Heart right ventricle (tissue), 16 donors: ENCODE measurements around the gene FAM13A. TPM values are rescaled to one million over a fixed set of nuclear protein-coding genes. Genes with fewer than 3 reads are reported as not detected.
"Not testable (repeated sequence)": the region's sequence is repeated elsewhere in the genome, so short reads cannot be mapped to it uniquely, and the experiment has no call there.

Source experiments
- ATAC-seq, 8 donors: fragments of 200-7000 bp; cut with Tn5 transposase; one replicate each; pipeline ENCODE4 v1.9.1; 2020; ENCODE audit warnings: mild to moderate bottlenecking in 8 of 8, moderate library complexity in 8 of 8, moderate number of reproducible peaks in 1 of 8
- DNase-seq, 2 donors: peaks; one replicate each; pipeline ENCODE4 v3.0.0-alpha.2; 2020
- H3K27ac ChIP-seq, 10 donors: fragments of 200-600 bp; sonication (generic) in 2 of 10; one replicate each; pipeline versions ENCODE4 v1.5.0 to v1.8.0; 2020 to 2022; ENCODE audit warnings: mild to moderate bottlenecking in 3 of 10
- H3K27me3 ChIP-seq, 7 donors: fragments of 200-600 bp; one replicate each; pipeline ENCODE4 v1.8.0; 2021 to 2022; ENCODE audit warnings: mild to moderate bottlenecking in 2 of 7
- H3K36me3 ChIP-seq, 9 donors: fragments of 200-600 bp; sonication (generic) in 1 of 9; one replicate each; pipeline versions ENCODE4 v1.5.0 to v1.8.0; 2020 to 2022; ENCODE audit warnings: mild to moderate bottlenecking in 2 of 9
- H3K4me1 ChIP-seq, 9 donors: fragments of 200-600 bp; sonication (generic) in 1 of 9; one replicate each; pipeline versions ENCODE4 v1.5.0 to v1.8.0; 2020 to 2022; ENCODE audit warnings: mild to moderate bottlenecking in 4 of 9
- H3K4me3 ChIP-seq, 10 donors: fragments of 200-600 bp; sonication (generic) in 2 of 10; one replicate each; pipeline versions ENCODE4 v1.5.0 to v1.8.0; 2020 to 2022; ENCODE audit warnings: mild to moderate bottlenecking in 7 of 10, moderate library complexity in 2 of 10
- H3K9me3 ChIP-seq, 11 donors: fragments of 200-600 bp in 10 of 11; sonication (generic) in 2 of 11; one replicate each; pipeline versions ENCODE4 v1.5.0 to v1.8.0; 2013 to 2022; ENCODE audit warnings: mild to moderate bottlenecking in 2 of 11, control low read depth in 1 of 11, moderate library complexity in 1 of 11
- CTCF ChIP-seq, 9 donors: fragments of 200-600 bp; sonication (generic) in 2 of 9; IDR thresholded peaks; one replicate each; pipeline versions ENCODE4 v1.5.0 to v1.8.0; 2021 to 2022; ENCODE audit warnings: antibody characterized with exemption in 9 of 9, mild to moderate bottlenecking in 5 of 9, moderate library complexity in 1 of 9
- WGBS, 2 donors: extraction: QIAGEN DNeasy Blood & Tissue Kit; methylation state at CpG; one replicate each; pipeline ENCODE4 v1.1.7; 2013; ENCODE audit warnings: inconsistent platforms in 1 of 2; 5-methylcytosine and 5-hydroxymethylcytosine counted together
- intact Hi-C, 10 donors: fragments of 100-400 bp; cut with DNase I; formaldehyde crosslinking; loops; one replicate each; pipeline versions ENCODE4 v1.11.1 to v1.14.2; 2022
- polyA plus RNA-seq, 2 donors: library from polyadenylated mRNA; stranded (reverse); fragments of 200-250 nt; gene quantifications; one replicate each; pipeline ENCODE4 v1.2.3, GENCODE V29; 2013
- total RNA-seq, 10 donors: library from RNA; stranded (reverse); fragmentation: NEBNext Ultra II Directional in 3 of 10; extraction: Animal tissue kit (Norgen Biotek cat#: 25700) in 3 of 10; gene quantifications; one replicate each; pipeline versions ENCODE4 v1.2.1 to v1.2.4, GENCODE V29; 2021 to 2023
- donor health status: Arrhythmogenic right ventricular cardiomyopathy.
- donor health status: ischemic (EF 13 %, LVEDD 7.1; RV severe dilation, severe dysfunction).
- donor health status: healthy with polysubstance abuse.
- donor health status: DM: no; HTN: yes; CAD: no.
- donor health status: DM: no; HTN: no; CAD: no.
- donor health status: ischemic (EF 25% LVEDD 6.9; RV normal size, moderate dysfunction).
- donor health status: ischemic (EF 25% LVEDD 5.7; RV mildly dilated, moderate dysfunction).
- donor health status: healthy.
- donor health status: DM: yes; HTN: yes; CAD: no.
- donor health status: Ischemic cardiomyopathy.
- donor health status: ischemic (EF 35%, LVEDD 5.7; RV mildly dilated, moderate dysfunction).
- donor health status: nonischemic (EF 11% LVEDD 7.7; RV severe dilation, severe dysfunction).
- donor health status: DM: yes; HTN: yes; CAD: no.
- donor health status: PGD.
- donor health status: ischemic (EF 29% LVEDD 5.4; RV normal size, mild dysfunction).
- donor health status: nonischemic (EF 23%, LVEDD 6.1; RV moderate dilation, normal function).

The FAM13A gene
- total and polyA plus RNA-seq, 12 donors = 2.4 to 18.4 (median 14.1) TPM

GRCh38 chr4:88928852-88929251 is 128.1 kb downstream of the FAM13A start:
- TF ChIP-seq CTCF (IDR thresholded peaks at IDR 0.05) = no peak
- Histone ChIP-seq H3K9me3 (peaks cover 0 to 21% (median 0%) of the 10 kb centered on the region in 11 donors), H3K27me3 (no peaks in the 10 kb centered on the region), H3K4me1 (no peaks in the 10 kb centered on the region), H3K36me3 (no peaks in the 10 kb centered on the region), H3K4me3 (no peak overlapping the region), H3K27ac (no peak overlapping the region)
- no peak for ATAC-seq
- 69 to 81% methylated on average over 1 of the region's 1 CpG for WGBS, 2 donors
- DNase-seq = no peak
- intact Hi-C loops = no loop called here

DNA sequence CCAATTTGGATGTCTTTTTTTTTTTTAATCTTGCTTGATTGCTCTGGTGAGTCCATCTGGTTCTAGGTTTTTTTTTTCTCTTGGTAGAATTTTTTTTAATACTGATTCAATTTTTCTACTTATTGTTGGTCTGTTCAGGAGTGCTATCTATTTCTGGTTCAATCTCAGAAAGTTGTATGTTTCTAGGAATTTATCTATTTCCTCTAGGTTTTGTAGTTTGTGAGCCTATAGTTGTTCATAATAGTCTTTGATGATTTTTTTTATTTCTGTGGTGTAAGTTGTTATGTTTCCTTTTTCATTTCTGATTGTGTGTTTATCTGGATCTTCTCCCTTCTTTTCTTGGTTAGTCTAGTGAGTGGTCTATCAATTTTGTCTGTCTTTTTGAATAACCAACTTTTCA is 129.6 kb downstream of the FAM13A start:
- Histone ChIP-seq H3K4me3 (no peak overlapping the region), H3K4me1 (no peaks in the 10 kb centered on the region), H3K36me3 (no peaks in the 10 kb centered on the region), H3K9me3 (peaks cover 0 to 21% (median 0%) of the 10 kb centered on the region in 11 donors), H3K27me3 (no peaks in the 10 kb centered on the region), H3K27ac (no peak overlapping the region)
- DNase-seq (no peak), ATAC-seq (no peak)
- intact Hi-C loops = no loop called here
- no peak for TF ChIP-seq CTCF (IDR thresholded peaks at IDR 0.05)

GRCh38 chr4:88919056-88919455 is 137.9 kb downstream of the FAM13A start:
- intact Hi-C loops = no loop called here
- Histone ChIP-seq H3K27me3 (no peaks in the 10 kb centered on the region), H3K4me3 (no peak overlapping the region), H3K36me3 (no peaks in the 10 kb centered on the region), H3K4me1 (no peaks in the 10 kb centered on the region), H3K27ac (no peak overlapping the region), H3K9me3 (peaks cover 0 to 8% (median 0%) of the 10 kb centered on the region in 11 donors)
- no peak for TF ChIP-seq CTCF (IDR thresholded peaks at IDR 0.05)
- no peak for ATAC-seq
- no peak for DNase-seq

- H3K27me3 ChIP-seq, H3K4me1 ChIP-seq, H3K9me3 ChIP-seq, ATAC-seq, intact Hi-C loops, H3K27ac ChIP-seq, H3K4me3 ChIP-seq, H3K36me3 ChIP-seq, DNase-seq: not testable (repeated sequence)
Observed at GRCh38 chr4:88913181-88913580, 143.8 kb downstream of the FAM13A start.

- Histone ChIP-seq H3K27me3 (no peaks in the 10 kb centered on the region), H3K4me1 (no peaks in the 10 kb centered on the region), H3K36me3 (no peaks in the 10 kb centered on the region), H3K27ac (no peak overlapping the region), H3K9me3 (peaks cover 0 to 4% (median 0%) of the 10 kb centered on the region in 11 donors), H3K4me3 (no peak overlapping the region)
- no peak for TF ChIP-seq CTCF (IDR thresholded peaks at IDR 0.05)
- 93% methylated on average over 5 of the region's 5 CpGs for WGBS, 2 donors
- intact Hi-C loops = no loop called here
- DNase-seq (no peak), ATAC-seq (no peak)
Observed at GRCh38 chr4:88911246-88912212, 145.5 kb downstream of the FAM13A start.
